Hepatocyte (in vitro differentiated cells): Measurements from ENCODE around the gene CACNA1C. TPM values are rescaled to one million over a fixed set of nuclear protein-coding genes. Genes with fewer than 3 reads are reported as not detected.
A peak's percentile ranks its signal among the peaks of the same experiment; 100 is the strongest.

Source experiments
- DNase-seq: peaks from one replicate; pipeline ENCODE4 v3.0.0-alpha.2; 2016; ENCODE audit warnings: low spot score
- H2AFZ ChIP-seq: fragments of 200-600 bp; sonication (generic); 2 replicates; pipeline ENCODE4 v1.6.0; 2016; ENCODE audit warnings: antibody characterized with exemption, mild to moderate bottlenecking
- H3K27ac ChIP-seq: fragments of 200-600 bp; sonication (generic); 2 replicates; pipeline ENCODE4 v1.5.1; 2016; ENCODE audit warnings: mild to moderate bottlenecking
- H3K27me3 ChIP-seq: fragments of 200-600 bp; sonication (generic); 2 replicates; pipeline ENCODE4 v1.6.1; 2016
- H3K36me3 ChIP-seq: fragments of 200-600 bp; sonication (generic); replicated peaks from 2 replicates; pipeline ENCODE4 v1.5.1; 2016; ENCODE audit warnings: low read depth; ENCODE audit not compliant: insufficient read depth
- H3K4me1 ChIP-seq: fragments of 200-600 bp; sonication (generic); 2 replicates; pipeline ENCODE4 v1.5.1; 2016; ENCODE audit warnings: mild to moderate bottlenecking, moderate library complexity; ENCODE audit not compliant: insufficient read depth
- H3K4me2 ChIP-seq: fragments of 200-600 bp; sonication (generic); 2 replicates; pipeline ENCODE4 v1.6.0; 2016
- H3K4me3 ChIP-seq: fragments of 200-600 bp; sonication (generic); 2 replicates; pipeline ENCODE4 v1.5.1; 2016; ENCODE audit warnings: mild to moderate bottlenecking
- H3K79me2 ChIP-seq: fragments of 200-600 bp; sonication (generic); 2 replicates; pipeline ENCODE4 v1.6.0; 2017; ENCODE audit warnings: mild to moderate bottlenecking
- H3K9me2 ChIP-seq: fragments of 200-600 bp; sonication (generic); replicated peaks from 2 replicates; pipeline ENCODE4 v1.6.0; 2017; ENCODE audit warnings: mild to moderate bottlenecking; ENCODE audit not compliant: insufficient read depth
- H3K9me3 ChIP-seq: fragments of 200-600 bp; sonication (generic); 2 replicates; pipeline ENCODE4 v1.5.1; 2016; ENCODE audit warnings: low read depth, mild to moderate bottlenecking
- H4K20me1 ChIP-seq: fragments of 200-600 bp; sonication (generic); 2 replicates; pipeline ENCODE4 v1.6.0; 2016; ENCODE audit warnings: mild to moderate bottlenecking; ENCODE audit not compliant: insufficient read depth, poor library complexity, severe bottlenecking
- CTCF ChIP-seq: fragments of 200-600 bp; sonication (generic); IDR thresholded peaks from 2 replicates; pipeline ENCODE4 v1.5.1; 2016; ENCODE audit warnings: antibody characterized with exemption, mild to moderate bottlenecking; ENCODE audit not compliant: poor library complexity
- EZH2 ChIP-seq: fragments of 200-600 bp; sonication (generic); IDR thresholded peaks from 2 replicates; pipeline ENCODE4 v1.6.1; 2016; ENCODE audit warnings: antibody characterized with exemption, mild to moderate bottlenecking, borderline replicate concordance
- EZH2phosphoT487 ChIP-seq: fragments of 200-600 bp; sonication (generic); IDR thresholded peaks from one replicate; pipeline ENCODE4 v1.6.1; 2018; ENCODE audit warnings: antibody characterized with exemption, mild to moderate bottlenecking, low read depth, moderate library complexity; ENCODE audit not compliant: unreplicated experiment, severe bottlenecking
- WGBS: methylation state at CpG from one replicate; pipeline ENCODE4 v1.1.6; 2016; ENCODE audit warnings: low lambda C conversion rate; ENCODE audit errors: missing lambda C conversion rate; 5-methylcytosine and 5-hydroxymethylcytosine counted together
- polyA plus RNA-seq: library from polyadenylated mRNA; unstranded; fragments of >200 nt; fragmentation: Nextera tagmentation; extraction: Ambion mirVana; gene quantifications from 2 replicates; pipeline ENCODE4 v1.2.1, GENCODE V29; 2016
- total RNA-seq: library from RNA; depleted of rRNA; stranded (reverse); fragments of >200 nt; gene quantifications from 2 replicates; pipeline ENCODE4 v1.2.3, GENCODE V29; 2014

The CACNA1C gene
- total and polyA plus RNA-seq, 2 experiments from 2014 or later = 3.2 to 4.0 TPM

- peaks cover 14% of the 10 kb centered on the region for H3K27me3 ChIP-seq
- no peak overlapping the region for H2AFZ ChIP-seq
- no peaks in the 10 kb centered on the region for H4K20me1 ChIP-seq
- H3K9me3 ChIP-seq = no peaks in the 10 kb centered on the region
- no peak overlapping the region for H3K4me2 ChIP-seq
- peaks cover 20% of the 10 kb centered on the region for H3K79me2 ChIP-seq
- DNase-seq = peak; percentile 79
- TF ChIP-seq EZH2phosphoT487 (no peak), CTCF (peak; percentile 71)
- no peaks in the 10 kb centered on the region for H3K9me2 ChIP-seq
- H3K27ac ChIP-seq = no peak overlapping the region
- WGBS = 67% methylated on average over 21 of the region's 21 CpGs
- no peaks in the 10 kb centered on the region for H3K4me1 ChIP-seq
- no peak overlapping the region for H3K4me3 ChIP-seq
- no peaks in the 10 kb centered on the region for H3K36me3 ChIP-seq
Observed at GRCh38 chr12:2057041-2057794, 4.4 kb downstream of the CACNA1C start.

- H3K36me3 ChIP-seq = no peaks in the 10 kb centered on the region
- no peak overlapping the region for H3K4me2 ChIP-seq
- H3K4me1 ChIP-seq = no peaks in the 10 kb centered on the region
- peaks cover 14% of the 10 kb centered on the region for H3K27me3 ChIP-seq
- no peak overlapping the region for H2AFZ ChIP-seq
- DNase-seq = no peak
- no peaks in the 10 kb centered on the region for H4K20me1 ChIP-seq
- TF ChIP-seq EZH2 (no peak), CTCF (no peak), EZH2phosphoT487 (no peak)
- no peak overlapping the region for H3K4me3 ChIP-seq
- H3K27ac ChIP-seq = no peak overlapping the region
- no peaks in the 10 kb centered on the region for H3K9me3 ChIP-seq
- H3K79me2 ChIP-seq = peaks cover 20% of the 10 kb centered on the region
- WGBS = 88% methylated on average over 8 of the region's 8 CpGs
- H3K9me2 ChIP-seq = no peaks in the 10 kb centered on the region
Observed at GRCh38 chr12:2057795-2058408, 5.1 kb downstream of the CACNA1C start.

DNA sequence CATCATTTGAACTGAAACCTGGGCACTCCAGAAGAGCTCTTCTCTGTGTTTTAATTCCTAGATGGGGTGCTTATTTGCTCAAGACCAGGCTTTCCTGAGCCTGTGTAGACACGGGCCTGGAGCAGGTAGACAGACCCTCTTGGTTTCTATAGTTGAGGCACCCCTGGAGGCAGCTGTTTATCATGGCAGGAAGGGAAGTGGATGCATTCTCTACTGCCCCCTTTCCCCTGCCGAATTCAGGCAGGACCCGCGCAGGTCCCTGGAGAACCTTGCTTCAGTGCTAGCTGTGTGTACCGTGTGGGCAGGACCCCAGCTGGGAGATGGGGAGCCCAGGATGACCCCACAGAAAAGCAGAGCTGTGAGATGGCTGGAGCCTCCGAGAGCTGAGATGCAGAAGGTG, 6.0 kb downstream of the CACNA1C start:
- H3K79me2 ChIP-seq = peaks cover 24% of the 10 kb centered on the region
- H3K9me3 ChIP-seq = no peaks in the 10 kb centered on the region
- WGBS = 86% methylated on average over 6 of the region's 6 CpGs
- TF ChIP-seq EZH2phosphoT487 (no peak), EZH2 (no peak), CTCF (no peak)
- no peak for DNase-seq
- H4K20me1 ChIP-seq = no peaks in the 10 kb centered on the region
- H3K4me1 ChIP-seq = no peaks in the 10 kb centered on the region
- no peak overlapping the region for H3K4me2 ChIP-seq
- H3K27me3 ChIP-seq = peaks cover 14% of the 10 kb centered on the region
- no peaks in the 10 kb centered on the region for H3K36me3 ChIP-seq
- H3K9me2 ChIP-seq = no peaks in the 10 kb centered on the region
- no peak overlapping the region for H3K27ac ChIP-seq
- no peak overlapping the region for H3K4me3 ChIP-seq
- no peak overlapping the region for H2AFZ ChIP-seq
